HG03558 (cell line): ENCODE results near the gene IL17C.
"Not testable (repeated sequence)": the region's sequence is repeated elsewhere in the genome, so short reads cannot be mapped to it uniquely, and the experiment has no call there.

Experiments
- ATAC-seq: cut with Tn5 transposase; IDR thresholded peaks from one replicate; pipeline ENCODE4 v1.9.1; 2021; ENCODE audit warnings: moderate number of reproducible peaks; ENCODE audit not compliant: unreplicated experiment; ENCODE audit errors: extremely low read depth

The IL17C gene

GRCh38 chr16:88608076-88608475 lies 30.3 kb upstream of the IL17C start:
- no peak for ATAC-seq

- ATAC-seq, result not testable (repeated sequence)
Observed at GRCh38 chr16:88609426-88609825, 28.9 kb upstream of the IL17C start.

GRCh38 chr16:88610080-88610479 lies 28.3 kb upstream of the IL17C start:
- no peak for ATAC-seq

GRCh38 chr16:88610909-88611812 lies 27.2 kb upstream of the IL17C start:
- no peak for ATAC-seq

- no peak for ATAC-seq
Observed at GRCh38 chr16:88613293-88613692, 25.1 kb upstream of the IL17C start.

GRCh38 chr16:88613911-88614817 lies 24.2 kb upstream of the IL17C start:
- no peak for ATAC-seq

GRCh38 chr16:88614818-88615580 lies 23.4 kb upstream of the IL17C start:
- ATAC-seq, result no peak

GRCh38 chr16:88616320-88616719 lies 22.1 kb upstream of the IL17C start:
- no peak for ATAC-seq

- ATAC-seq, result no peak
Observed at GRCh38 chr16:88616736-88617135, 21.6 kb upstream of the IL17C start.

GRCh38 chr16:88617268-88618031 lies 20.9 kb upstream of the IL17C start:
- ATAC-seq, result no peak

- no peak for ATAC-seq
Observed at GRCh38 chr16:88618182-88618955, 20.0 kb upstream of the IL17C start.

GRCh38 chr16:88618956-88619667 lies 19.3 kb upstream of the IL17C start:
- ATAC-seq, result no peak

GRCh38 chr16:88619859-88620815 lies 18.2 kb upstream of the IL17C start:
- ATAC-seq, result no peak

GRCh38 chr16:88622125-88622524 lies 16.2 kb upstream of the IL17C start:
- no peak for ATAC-seq

GRCh38 chr16:88622866-88623265 lies 15.5 kb upstream of the IL17C start:
- ATAC-seq, result no peak

GRCh38 chr16:88623858-88624257 lies 14.5 kb upstream of the IL17C start:
- no peak for ATAC-seq

- no peak for ATAC-seq
Observed at GRCh38 chr16:88624481-88624880, 13.9 kb upstream of the IL17C start.
